ENCODE data around the gene PPP1R13B.

DNA sequence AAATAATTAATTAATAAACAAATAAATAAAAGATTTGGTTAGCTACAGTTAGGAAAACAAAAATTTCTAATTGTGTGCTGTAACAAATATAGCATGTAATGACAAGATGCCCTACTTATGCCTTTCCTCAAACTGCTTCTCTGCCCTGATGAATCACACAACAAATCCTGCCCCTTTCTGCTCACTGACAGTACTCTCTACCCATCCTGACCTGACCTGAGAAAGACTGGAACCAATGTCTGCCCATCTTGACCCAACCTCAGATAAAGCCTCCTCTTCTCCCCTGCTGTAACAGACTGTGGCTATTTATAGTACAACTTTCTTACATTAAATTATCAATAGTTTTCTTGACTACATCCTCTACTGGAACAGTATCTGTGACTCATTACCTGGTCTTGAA lies 43.7 kb downstream of the PPP1R13B start:
- TF ChIP-seq POLR2A (IDR thresholded peaks at IDR 0.05) (no peak), POLR2AphosphoS5 (IDR thresholded peaks at IDR 0.05) (no peak), EP300 (IDR thresholded peaks at IDR 0.05) (no peak)
- TF ChIP-seq, protein P1, sequence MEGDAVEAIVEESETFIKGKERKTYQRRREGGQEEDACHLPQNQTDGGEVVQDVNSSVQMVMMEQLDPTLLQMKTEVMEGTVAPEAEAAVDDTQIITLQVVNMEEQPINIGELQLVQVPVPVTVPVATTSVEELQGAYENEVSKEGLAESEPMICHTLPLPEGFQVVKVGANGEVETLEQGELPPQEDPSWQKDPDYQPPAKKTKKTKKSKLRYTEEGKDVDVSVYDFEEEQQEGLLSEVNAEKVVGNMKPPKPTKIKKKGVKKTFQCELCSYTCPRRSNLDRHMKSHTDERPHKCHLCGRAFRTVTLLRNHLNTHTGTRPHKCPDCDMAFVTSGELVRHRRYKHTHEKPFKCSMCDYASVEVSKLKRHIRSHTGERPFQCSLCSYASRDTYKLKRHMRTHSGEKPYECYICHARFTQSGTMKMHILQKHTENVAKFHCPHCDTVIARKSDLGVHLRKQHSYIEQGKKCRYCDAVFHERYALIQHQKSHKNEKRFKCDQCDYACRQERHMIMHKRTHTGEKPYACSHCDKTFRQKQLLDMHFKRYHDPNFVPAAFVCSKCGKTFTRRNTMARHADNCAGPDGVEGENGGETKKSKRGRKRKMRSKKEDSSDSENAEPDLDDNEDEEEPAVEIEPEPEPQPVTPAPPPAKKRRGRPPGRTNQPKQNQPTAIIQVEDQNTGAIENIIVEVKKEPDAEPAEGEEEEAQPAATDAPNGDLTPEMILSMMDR (IDR thresholded peaks at IDR 0.05) = no peak
